NCI-H345 (cell line): ENCODE measurements around the gene LGALS8.
A peak's percentile ranks its signal among the peaks of the same experiment; 100 is the strongest.
"Not testable (repeated sequence)": the region's sequence is repeated elsewhere in the genome, so short reads cannot be mapped to it uniquely, and the experiment has no call there.

Source experiments
- DNase-seq: peaks from one replicate; lab custom pipeline; 2025; lab: John Stamatoyannopoulos, UW

The LGALS8 gene

DNA sequence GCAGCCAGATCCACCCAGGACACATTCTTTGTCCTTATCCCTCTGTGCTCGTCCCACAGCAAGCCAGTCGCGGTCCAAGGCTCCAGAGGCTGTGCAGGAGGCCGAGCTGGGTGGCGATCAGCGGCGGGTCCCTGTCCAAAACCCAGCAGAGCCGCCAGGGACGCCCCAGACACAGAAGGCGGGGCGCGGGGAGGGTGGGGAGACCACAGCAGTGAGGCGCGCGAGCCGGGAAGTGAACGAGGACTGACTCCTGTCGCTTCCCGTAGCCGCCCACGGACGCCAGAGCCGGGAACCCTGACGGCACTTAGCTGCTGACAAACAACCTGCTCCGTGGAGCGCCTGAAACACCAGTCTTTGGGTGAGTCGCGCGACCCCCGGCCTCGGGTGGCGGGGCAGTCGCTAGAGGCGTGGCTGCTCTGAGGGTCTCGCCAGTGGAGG, at the start of gene LGALS8:
TSS of gene LGALS8 (plus strand) at position 279 of the 438 bp plus-strand sequence. CDS start 2,089 bp downstream, outside the sequence.
- DNase-seq: peak; percentile 60

DNA sequence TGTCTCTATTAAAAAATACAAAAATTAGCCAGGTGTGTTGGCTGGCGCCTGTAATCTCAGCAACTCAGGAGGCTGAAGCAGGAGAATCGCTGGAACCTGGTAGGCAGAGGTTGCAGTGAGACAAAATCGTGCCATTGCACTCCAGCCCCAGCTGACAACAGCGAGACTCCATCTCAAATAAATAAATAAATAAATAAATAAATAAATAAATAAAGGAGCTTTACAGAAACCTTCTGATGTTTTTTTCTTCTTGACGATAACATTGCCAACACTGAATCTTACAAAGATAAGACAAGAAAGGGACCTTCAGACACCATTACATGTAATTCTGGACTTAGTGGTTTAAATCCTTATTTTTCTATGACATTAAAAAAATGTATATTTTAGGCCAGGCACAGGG, 47.8 kb upstream of the LGALS8 start:
- DNase-seq: no peak

DNA sequence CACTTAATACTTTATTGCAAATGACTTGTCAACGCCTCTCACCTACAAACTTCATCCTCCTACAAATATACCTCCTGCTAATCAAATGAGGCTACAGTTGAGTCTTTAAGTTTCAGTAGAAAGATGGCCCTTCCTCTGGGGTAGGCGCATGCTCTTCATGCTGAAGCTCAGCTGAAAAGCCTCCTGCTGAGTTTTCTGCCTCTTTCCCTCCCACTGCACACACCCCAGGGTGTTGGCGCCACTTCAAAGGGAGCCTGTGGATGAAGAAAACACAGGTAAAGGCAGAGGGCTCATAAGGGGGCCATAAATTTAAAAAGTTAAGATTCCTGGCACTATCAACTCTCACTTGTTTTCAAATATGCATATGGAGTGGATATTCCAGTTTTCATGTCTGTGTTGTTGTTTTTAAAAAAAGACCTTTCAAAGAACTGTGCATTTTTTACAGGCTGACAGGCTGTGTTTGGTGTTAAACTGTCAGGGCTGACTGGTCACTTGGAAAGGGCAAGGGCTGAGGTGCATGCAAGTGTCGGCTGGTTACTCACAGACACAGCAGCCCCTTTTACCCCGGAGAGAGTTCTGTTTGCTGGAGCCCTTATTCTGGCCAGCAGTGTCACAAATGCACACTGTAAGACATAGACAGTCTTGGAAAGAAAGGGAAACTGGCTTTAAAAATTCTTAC, 42.9 kb upstream of the LGALS8 start:
- peak; percentile 79 for DNase-seq

- no peak for DNase-seq
Observed at GRCh38 chr1:236484310-236484971, 39.3 kb upstream of the LGALS8 start.

DNA sequence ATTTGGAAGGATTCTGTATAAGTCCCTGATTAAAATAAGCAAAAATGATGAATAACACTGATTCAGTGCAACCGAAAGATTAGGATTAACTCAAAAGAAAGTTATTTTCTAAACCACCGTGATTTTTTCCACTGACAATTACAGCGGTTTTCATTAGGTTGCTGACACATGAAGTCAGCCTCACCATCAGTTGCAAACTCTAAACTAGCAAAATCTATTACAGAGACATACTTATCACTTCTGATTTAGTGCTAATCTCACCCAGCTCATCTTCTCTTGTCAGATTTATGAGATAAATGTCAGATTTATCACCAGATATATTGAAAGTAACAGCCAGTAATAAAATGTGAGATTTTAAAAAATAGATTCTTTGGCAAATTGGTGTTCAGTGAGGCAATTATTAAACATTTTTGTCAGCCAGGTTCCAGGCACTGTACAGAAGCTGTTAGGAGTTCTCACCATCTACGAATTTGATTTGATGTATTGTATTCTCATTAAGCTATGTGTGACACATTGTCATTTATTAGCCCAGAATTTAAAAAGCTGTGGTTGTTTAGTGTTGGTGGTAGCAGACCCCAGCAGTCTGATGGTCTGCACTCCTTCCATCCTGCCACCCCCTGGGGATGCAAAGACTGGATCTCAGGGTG, 37.3 kb upstream of the LGALS8 start:
- no peak for DNase-seq

DNA sequence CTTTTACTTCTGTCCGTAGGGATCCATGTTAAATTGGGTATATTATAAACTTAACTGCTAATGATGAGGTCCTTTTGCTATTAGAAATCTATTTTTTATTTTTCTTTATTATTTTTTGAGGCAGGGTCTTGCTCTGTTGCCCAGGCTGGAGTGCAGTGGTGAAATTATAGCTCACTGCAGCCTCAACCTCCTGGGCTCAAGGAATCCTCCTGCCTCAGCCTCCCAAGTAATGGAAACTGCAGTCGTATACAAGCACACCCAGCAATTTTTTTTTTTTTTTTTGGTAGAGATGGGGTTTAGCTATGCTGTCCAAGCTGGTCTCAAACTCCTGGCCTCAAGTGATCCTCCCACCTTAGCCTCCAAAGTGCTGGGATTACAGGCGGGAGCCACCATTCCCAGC, 34.6 kb upstream of the LGALS8 start:
- DNase-seq: not testable (repeated sequence)

DNA sequence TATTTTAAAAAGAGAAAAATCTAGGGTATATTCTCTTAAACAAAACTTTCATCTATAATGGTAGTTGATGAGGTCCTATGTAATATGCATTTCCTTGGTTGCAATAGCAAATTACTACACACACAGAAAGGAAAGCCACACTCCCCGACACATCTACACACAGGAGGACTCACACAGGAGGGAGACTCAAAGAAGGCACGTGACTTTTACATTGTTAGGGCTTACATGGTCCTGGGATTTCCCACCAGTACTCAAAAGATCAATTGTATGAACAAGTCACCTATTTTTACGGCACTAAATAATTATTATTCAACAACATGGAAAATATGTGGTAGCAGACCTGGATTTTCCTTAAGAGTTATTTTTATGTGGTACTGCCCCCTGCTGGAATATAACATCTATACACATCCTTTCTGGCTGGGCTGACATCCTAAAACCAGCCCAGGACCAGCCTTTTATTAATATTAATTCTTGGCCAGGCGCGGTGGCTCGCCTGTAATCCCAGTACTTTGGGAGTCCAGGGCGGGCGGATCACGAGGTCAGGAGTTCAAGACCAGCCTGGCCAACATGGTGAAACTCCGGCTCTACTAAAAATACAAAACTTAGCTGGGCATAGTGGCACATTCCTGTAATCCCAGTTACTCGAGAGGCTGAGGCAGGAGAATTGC, 33.9 kb upstream of the LGALS8 start:
- peak; percentile 65 for DNase-seq

DNA sequence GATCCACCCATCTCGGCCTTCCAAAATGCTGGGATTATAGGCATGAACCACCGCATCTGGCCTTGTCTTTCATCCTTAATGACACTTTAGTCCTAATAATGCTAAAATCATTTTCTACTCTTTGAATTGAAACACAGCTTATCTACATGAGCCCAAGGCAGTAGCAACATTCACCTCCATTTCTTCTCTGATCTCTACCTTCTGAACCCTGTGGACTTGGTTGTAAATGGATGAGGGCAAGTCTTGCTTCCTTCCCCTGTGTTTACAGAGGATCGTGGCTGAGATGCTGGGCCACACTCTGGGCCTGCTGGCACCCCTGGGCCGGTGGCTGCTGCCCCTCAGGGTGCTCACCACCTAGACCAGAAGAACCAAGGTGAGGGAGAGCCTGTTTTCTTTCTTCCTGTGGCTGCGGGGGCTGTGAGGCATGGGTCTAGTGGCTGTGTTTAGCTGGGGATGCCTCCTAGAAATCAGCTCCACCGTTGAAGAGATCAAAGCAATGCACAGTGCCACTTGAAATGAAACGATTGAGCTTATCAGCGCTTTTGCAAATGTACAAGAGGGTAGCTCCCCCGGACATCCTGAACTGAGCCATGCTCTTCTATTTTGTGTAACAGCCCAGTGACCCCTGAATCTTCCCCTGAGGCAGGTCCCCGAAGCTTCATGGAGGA, 32.2 kb upstream of the LGALS8 start:
- no peak for DNase-seq

DNA sequence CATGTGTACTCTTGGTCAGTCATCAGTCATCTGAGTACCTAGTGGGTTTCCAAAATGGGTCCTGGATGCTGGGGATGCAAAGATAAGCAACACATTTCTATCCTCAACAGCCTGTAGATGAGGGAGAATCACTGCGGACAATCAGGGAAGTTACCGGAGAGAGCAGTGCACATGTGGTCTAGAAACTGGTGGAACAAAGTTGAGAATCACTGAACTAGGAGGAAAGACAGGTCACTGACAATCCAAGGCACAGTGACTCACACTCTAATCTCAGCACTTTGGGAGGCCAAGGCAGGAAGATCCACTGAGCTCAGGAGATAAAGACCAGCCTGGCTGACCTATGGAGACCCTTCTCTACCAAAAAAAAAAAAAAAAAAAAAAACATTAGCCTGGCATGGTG, 31.4 kb upstream of the LGALS8 start:
- no peak for DNase-seq

- no peak for DNase-seq
Observed at GRCh38 chr1:236494082-236494481, 29.7 kb upstream of the LGALS8 start.

- DNase-seq: no peak
Observed at GRCh38 chr1:236494586-236495466, 29.0 kb upstream of the LGALS8 start.

DNA sequence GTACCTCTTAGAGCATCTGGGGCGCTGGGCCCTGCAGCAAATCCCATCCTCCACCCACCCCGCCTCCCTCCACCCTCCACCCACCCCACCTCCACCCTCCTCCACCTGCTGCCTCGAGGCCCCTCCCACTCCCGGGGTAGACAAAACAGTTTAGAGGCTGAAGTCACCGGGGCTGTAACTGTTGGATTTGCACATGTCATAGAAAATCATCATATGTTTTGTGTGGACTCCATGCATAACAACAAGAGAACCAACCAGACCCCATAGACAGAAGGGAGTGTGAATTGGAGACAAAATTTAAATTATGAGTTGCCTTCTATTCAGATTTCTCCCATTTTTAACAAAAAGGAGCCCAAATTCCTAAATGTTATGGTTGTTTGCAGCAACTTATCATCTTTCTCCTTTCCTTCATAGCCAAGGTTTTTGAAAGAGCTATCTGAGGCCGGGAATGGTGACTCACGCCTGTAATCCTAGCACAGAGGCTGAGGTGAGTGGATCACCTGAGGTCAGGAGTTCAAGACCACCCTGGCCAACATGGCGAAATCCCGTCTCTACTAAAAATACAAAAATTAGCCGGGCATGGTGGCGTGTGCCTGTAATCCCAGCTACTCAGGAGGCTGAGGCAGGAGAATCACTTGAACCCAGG, 28.2 kb upstream of the LGALS8 start:
- DNase-seq: peak; percentile 47

DNA sequence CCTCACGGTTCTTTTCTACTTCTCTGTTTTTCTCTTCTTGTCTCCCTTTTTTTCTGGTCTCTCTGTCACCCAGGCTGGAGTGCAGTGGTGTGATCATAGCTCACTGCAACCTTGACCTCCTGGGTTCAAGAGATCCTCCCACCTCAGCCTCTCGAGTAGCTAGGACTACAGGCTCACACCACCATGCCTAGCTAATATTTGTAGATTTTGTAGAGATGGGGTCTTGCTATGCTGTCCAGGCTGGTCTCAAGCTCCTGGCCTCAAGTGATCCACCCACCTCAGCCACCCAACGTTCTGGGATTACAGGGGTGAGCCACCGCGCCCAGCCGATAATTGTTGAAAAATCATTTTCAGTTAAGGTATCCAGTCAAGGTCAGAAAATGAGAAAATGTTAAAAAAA, 25.9 kb upstream of the LGALS8 start:
- no peak for DNase-seq

DNA sequence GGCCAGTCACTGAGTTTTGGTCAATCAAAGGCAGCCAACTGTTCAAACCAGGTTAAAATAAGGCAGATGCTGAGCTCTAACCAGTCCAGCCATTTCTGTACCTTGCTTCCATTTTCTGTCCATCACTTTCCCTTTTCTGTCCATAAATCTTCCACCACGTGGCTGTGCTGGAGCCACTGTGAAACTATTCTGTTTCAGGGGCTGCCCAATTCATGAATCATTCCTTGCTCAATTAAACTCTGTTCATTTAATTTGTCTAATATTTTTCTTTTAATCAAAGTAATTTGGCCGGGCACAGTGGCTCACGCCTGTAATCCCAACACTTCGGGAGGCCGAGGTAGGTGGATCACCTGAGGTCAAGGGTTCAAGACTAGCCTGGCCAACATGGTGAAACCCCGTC, 22.7 kb upstream of the LGALS8 start:
- no peak for DNase-seq

DNA sequence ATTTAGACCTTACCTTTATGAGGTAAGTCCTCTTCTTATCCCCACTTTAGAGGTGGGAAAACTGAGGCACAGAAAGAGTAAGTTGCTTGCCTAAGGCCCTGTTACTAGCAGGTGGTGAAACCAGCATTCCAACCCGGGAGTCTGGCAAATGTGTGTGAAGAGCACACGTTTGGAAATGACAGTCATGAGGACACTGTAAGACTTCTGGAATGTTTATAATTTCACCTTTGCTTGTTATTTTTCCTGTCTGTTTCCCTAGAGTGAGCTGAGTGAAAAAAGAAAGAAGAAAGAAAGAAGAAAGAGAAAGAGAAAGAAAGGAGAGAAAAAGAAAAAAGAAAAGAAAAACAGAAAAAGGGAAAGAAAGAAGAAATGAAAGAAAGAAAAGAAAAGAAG, 21.2 kb upstream of the LGALS8 start:
- no peak for DNase-seq

DNA sequence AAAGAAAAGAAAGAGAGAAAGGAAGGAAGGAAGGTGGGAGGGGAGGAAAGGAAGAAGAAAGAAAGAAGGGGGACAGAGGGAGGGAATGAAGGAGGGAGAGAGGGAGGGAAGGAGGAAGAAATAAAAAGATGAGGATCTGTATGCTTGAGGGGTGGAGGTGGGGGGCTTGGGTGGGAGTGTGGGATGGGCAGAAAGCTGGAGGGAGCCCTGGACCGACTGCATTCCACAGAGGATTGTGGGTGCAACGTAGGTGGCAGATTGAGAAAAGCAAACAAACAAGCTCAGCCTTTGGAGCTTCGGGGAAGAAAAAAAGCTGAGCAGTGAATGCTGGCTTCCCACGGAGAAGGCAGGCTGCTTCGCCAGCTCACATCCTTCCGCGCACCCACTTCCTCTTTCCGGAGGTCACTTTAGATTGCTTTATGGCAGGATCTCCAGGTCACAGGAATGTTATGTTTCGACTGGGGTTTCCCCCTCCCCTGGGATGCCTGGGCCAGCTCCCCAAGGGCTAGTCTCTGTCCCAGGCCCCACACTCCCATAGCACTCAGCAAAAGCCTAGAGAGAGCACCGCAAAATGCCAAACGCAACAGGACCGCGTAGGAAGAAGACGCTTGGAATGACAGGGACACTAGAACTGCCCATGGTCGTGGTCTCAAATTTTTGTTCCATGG, 20.7 kb upstream of the LGALS8 start:
- DNase-seq: peak; percentile 18

DNA sequence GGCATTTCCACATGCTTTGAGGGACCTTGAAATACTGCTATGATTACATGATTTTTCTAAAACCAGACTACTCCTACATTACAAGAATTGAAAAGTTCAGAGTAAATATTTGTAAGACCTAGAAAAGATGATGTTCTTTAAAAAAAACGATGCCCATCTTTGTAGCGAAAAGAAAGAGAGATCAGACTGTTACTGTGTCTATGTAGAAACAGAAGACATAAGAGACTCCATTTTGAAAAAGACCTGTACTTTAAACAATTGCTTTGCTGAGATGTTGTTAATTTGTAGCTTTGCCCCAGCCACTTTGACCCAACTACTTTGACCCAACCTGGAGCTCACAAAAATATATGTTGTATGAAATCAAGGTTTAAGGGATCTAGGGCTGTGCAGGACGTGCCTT, 19.4 kb upstream of the LGALS8 start:
- not testable (repeated sequence) for DNase-seq

DNA sequence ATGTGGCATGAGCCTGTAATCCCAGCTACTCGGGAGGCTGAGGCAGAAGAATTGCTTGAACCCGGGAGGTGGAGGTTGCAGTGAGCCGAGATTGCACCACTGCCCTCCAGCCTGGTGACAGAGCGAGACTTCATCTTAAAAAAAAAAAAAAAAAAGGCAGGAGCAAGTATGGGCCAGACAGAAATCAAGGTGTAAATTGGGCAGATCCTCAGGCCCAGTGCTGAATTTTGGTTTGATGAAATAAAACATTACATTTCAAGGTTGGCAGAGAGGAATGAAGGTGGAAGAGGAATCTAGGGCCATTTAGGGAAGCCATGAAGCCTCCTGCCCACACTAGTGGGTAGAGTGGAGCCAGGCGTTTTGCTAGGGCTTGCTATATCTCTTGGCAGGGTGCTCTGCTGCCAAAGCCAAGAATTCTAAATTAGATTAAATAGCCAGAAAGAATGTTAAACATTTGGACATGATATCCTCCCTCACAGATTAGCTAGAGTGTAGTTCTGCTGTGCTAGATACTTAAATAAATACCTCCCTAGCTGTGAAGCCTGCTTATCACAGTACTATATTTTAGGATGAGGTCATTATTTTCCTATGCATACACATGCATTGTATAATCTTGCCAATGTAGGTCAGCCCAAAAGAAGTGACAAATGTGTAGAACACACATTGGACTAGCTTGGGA, 16.6 kb upstream of the LGALS8 start:
- DNase-seq: no peak

- no peak for DNase-seq
Observed at GRCh38 chr1:236508593-236509027, 15.2 kb upstream of the LGALS8 start.
